ENCODE results near the gene RNASE9. TPM values are rescaled to one million over a fixed set of nuclear protein-coding genes. Genes with fewer than 3 reads are reported as not detected.
"Not testable (repeated sequence)": the region's sequence is repeated elsewhere in the genome, so short reads cannot be mapped to it uniquely, and the experiment has no call there.

The RNASE9 gene
- total RNA-seq, 4 donors from 2014 or later = not detected

DNA sequence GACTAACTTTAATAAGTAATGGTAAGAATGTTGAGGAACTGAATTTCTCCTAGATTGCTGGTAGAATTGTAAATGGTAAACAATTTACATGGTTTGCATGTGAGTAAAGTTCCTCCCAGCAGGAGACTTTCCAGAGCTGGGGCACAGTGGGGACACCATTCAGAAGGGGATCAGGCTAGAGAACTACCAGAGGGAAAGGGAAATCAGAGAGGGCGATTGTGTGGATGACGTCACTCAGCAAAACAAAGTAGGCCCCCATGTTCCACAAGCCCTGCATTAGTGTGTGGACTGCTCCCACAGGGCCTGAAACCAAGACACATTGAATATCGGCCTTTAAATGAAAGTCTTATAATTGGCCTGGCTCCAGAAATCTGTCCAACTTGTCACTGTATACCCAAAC, 17.5 kb upstream of the RNASE9 start:
- H3K36me3 ChIP-seq = no peaks in the 10 kb centered on the region
- no peaks in the 10 kb centered on the region for H3K4me1 ChIP-seq
- no peak for TF ChIP-seq CTCF (IDR thresholded peaks at IDR 0.05)
- no peak for TF ChIP-seq POLR2A (IDR thresholded peaks at IDR 0.05)
- no peak for DNase-seq
- no peak overlapping the region for H3K4me3 ChIP-seq
- intact Hi-C loops (cut with DNase I; ENCODE audit: low total_unique reads) = no loop called here
- H3K27me3 ChIP-seq = no peaks in the 10 kb centered on the region
- no peak overlapping the region for H3K27ac ChIP-seq
- H3K9me3 ChIP-seq = no peaks in the 10 kb centered on the region

- H3K27me3 ChIP-seq; H3K9me3 ChIP-seq; intact Hi-C loops (cut with DNase I; ENCODE audit: low total_unique reads); DNase-seq; H3K4me1 ChIP-seq; H3K27ac ChIP-seq; H3K36me3 ChIP-seq; H3K4me3 ChIP-seq: not testable (repeated sequence)
Observed at GRCh38 chr14:20572382-20572990, 11.6 kb upstream of the RNASE9 start.

DNA sequence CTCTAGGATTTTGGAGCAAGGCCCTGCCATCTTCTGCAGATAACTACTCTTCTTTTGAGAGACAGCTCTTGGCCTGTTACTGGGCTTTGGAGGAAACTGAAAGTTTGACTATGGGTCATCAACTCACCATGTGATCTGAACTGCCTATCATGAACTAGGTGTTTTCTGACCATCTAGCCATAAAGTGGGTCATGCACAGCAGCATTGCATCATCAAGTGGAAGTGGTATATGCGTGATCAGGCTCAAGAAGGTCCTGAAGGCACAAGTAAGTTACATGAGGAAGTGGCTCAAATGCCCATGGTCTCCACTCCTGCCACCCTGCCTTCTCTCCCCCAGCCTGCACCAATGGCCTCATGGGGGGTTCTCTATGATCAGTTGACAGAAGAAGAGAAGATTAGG, 9.9 kb upstream of the RNASE9 start:
- H3K27me3 ChIP-seq; H3K36me3 ChIP-seq; H3K27ac ChIP-seq; H3K9me3 ChIP-seq; DNase-seq; H3K4me1 ChIP-seq; intact Hi-C loops (cut with DNase I; ENCODE audit: low total_unique reads); H3K4me3 ChIP-seq: not testable (repeated sequence)

GRCh38 chr14:20569865-20570264, 9.0 kb upstream of the RNASE9 start:
- H3K27me3 ChIP-seq; H3K4me3 ChIP-seq; intact Hi-C loops (cut with DNase I; ENCODE audit: low total_unique reads); H3K9me3 ChIP-seq; H3K36me3 ChIP-seq; H3K4me1 ChIP-seq; H3K27ac ChIP-seq; DNase-seq: not testable (repeated sequence)

DNA sequence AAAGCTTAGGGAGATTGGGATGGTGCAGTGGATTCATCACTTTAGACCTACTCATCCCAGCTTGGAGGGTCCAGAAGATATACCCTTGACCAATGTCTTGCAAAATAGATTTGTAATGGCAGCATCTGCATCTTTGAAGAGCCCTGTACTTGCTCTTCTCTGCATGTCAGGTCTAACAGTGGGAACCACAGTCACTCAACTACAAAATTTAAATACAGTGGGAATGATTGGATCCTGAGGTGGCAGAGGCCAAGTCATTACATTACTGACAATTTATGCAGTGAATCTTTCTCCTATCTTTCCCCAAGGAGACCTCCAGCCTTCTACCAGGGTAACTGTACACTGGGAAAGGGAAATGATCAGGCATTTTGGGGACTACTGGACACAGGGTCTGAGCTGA, 8.2 kb upstream of the RNASE9 start:
- Histone ChIP-seq H3K9me3 (no peaks in the 10 kb centered on the region), H3K36me3 (no peaks in the 10 kb centered on the region), H3K27me3 (no peaks in the 10 kb centered on the region), H3K4me1 (no peaks in the 10 kb centered on the region), H3K4me3 (no peak overlapping the region), H3K27ac (no peak overlapping the region)
- intact Hi-C loops (cut with DNase I; ENCODE audit: low total_unique reads) = no loop called here
- TF ChIP-seq POLR2A (IDR thresholded peaks at IDR 0.05) (no peak), CTCF (IDR thresholded peaks at IDR 0.05) (no peak)
- DNase-seq = no peak

DNA sequence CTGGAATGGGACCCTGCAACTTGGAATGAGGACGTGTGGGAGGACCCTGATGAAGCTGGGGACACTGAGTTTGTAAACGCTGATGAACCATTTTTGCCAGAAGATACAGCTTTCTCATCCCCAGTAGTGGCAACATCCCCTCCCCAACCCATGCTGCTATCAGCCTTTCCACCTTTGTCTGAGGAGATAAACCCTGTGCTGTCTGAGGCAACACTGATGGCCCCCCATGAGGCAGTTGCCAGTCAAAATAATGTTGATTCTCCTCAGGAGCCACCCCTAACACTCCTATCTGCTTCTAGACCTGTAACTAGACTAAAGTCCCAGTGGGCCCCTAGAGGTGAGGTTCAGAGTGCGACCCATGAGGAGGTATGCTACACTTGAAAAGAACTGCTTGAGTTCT, 7.5 kb upstream of the RNASE9 start:
- H3K27me3 ChIP-seq = no peaks in the 10 kb centered on the region
- TF ChIP-seq POLR2A (IDR thresholded peaks at IDR 0.05) = no peak
- TF ChIP-seq CTCF (IDR thresholded peaks at IDR 0.05) = no peak
- intact Hi-C loops (cut with DNase I; ENCODE audit: low total_unique reads) = no loop called here
- H3K27ac ChIP-seq = no peak overlapping the region
- H3K9me3 ChIP-seq = no peaks in the 10 kb centered on the region
- H3K4me3 ChIP-seq = no peak overlapping the region
- H3K36me3 ChIP-seq = no peaks in the 10 kb centered on the region
- H3K4me1 ChIP-seq = no peaks in the 10 kb centered on the region
- DNase-seq = no peak

DNA sequence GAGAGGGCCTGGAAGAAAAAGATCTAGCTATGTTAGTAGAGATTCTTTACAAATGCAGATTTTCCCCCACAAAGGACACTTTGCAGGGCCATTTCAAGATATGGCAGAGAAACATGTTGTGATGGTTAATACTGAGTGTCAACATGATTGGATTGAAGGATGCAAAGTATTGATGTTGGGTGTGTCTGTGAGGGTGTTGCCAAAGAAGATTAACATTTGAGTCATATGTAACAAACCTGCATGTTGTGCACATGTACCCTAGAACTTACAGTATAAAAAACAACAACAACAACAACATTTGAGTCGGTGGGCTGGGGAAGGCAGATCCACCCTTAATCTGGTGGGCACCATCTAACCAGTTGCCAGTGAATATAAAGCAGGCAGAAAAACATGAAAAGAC, 6.4 kb upstream of the RNASE9 start:
- H3K36me3 ChIP-seq; intact Hi-C loops (cut with DNase I; ENCODE audit: low total_unique reads); H3K27me3 ChIP-seq; H3K9me3 ChIP-seq; H3K4me1 ChIP-seq; H3K27ac ChIP-seq; H3K4me3 ChIP-seq; DNase-seq: not testable (repeated sequence)
